Stimulated activated CD4-positive, alpha-beta T cell treated with anti-CD3 and anti-CD28 coated beads, Interleukin-1b, Interleukin-23, amount 100 ng/mL, for 48 hours (primary cell): ENCODE data around the gene KLRG1.
A peak's percentile ranks its signal among the peaks of the same experiment; 100 is the strongest.

Experiments used
- DNase-seq: peaks from one replicate; pipeline ENCODE4 v3.0.0-alpha.2; 2020

The KLRG1 gene

DNA sequence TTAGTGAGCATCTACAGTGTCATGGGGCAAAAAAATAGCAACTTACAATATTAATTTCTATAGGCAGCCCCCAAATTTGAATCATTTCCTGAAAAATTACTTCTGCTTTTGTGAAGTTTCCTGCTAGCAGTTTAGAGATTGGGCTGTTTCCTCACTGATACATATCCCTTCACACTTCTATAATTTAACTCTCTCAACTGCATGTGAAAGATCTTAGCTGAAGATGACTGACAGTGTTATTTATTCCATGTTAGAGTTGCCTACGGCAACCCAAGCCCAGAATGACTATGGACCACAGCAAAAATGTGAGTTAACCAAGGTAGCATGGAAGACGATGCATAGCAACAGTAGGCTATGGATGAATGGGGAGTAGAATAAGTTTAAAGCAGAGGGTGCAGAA lies at the start of gene KLRG1:
Gene KLRG1 (plus strand): TSS at position 134 of the 400 bp plus-strand sequence. CDS start 90 bp downstream, at position 224.
- no peak for DNase-seq

GRCh38 chr12:8941691-8942478 lies 47.5 kb upstream of the KLRG1 start:
- DNase-seq: no peak

GRCh38 chr12:8943565-8944186 lies 45.7 kb upstream of the KLRG1 start:
- DNase-seq: no peak

- no peak for DNase-seq
Measured at GRCh38 chr12:8946733-8947132, 42.6 kb upstream of the KLRG1 start.

GRCh38 chr12:8947737-8948136 lies 41.6 kb upstream of the KLRG1 start:
- no peak for DNase-seq

DNA sequence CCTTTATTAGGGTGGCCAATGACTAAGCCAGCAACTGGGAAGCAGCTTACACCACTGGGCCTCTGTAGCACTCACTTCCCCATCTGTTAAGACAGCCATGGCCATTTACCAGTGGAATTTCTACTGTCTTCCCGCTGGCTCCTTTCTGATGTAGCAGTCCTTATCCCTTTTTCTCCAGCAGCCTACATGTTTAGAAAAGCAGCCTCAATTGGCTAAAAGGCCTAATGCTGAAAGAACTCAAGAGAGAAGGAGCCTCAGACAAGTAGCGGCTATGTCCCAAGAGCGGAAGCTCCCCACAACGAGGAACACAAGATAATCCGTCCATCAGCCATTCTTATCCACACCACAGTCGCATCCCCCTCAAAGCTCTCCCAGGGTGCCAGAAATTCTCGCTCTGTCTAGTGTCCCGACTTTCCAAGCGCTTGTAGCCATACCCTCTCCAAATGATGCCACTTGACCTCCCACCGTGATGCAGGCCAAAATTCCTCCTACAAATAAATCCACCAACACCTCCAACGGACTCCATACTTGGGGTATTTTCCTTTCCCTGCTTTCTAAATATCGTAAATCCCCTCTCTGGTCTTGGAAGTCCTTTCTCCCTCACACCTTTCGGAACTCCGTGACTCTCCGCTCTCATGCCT lies 40.5 kb upstream of the KLRG1 start:
- DNase-seq: no peak

DNA sequence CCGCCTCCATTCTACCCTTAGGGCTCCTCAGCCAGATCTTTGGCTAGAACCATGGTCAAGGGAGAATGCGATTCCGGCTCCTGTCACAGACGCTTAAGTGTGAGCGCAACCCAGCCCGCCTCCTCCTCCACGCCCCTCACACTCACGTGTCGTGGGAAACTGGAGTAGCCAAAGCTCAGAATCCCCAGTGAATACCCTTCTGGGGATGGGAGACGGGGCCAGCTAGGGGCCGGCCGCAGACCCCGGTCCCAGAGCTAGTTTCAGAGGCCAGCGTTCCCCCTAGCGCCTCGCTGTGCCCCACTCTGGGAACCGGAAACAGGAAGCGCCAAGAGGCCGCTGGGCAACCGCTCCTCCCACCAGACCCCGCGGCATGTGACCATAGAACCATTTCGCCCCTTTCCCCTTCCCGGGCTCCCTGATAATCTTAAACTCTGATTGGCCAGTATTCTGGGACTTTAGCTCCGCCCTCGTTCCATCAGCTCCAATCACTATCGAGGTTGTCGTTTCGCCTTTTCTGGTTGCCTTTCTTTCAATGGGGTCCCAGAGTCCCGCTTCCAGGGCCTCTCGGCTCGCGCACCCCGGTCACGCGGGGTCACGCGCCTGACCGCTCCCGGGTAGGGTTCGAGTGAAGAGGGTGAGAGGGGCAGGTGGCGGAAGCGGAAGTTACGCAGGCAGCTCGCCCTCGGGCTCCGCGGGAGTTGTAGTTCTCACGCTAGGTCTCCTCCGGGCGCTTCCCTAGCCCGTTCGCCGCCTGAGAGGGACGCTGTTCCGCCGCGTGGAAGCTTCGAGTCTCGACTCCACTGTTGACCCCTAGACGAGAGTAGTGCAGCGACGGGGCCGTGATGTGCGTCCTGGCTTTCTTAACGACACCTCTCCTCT lies 39.8 kb upstream of the KLRG1 start, which contains the start of gene M6PR:
Gene M6PR (minus strand): TSS at position 304 of the 879 bp plus-strand sequence. CDS start 3,241 bp downstream, outside the sequence.
- DNase-seq: peak; percentile 94

- no peak for DNase-seq
Measured at GRCh38 chr12:8950221-8950527, 39.2 kb upstream of the KLRG1 start.

GRCh38 chr12:8950702-8951478 lies 38.5 kb upstream of the KLRG1 start:
- DNase-seq: no peak

- DNase-seq: no peak
Measured at GRCh38 chr12:8951744-8952143, 37.6 kb upstream of the KLRG1 start.

DNA sequence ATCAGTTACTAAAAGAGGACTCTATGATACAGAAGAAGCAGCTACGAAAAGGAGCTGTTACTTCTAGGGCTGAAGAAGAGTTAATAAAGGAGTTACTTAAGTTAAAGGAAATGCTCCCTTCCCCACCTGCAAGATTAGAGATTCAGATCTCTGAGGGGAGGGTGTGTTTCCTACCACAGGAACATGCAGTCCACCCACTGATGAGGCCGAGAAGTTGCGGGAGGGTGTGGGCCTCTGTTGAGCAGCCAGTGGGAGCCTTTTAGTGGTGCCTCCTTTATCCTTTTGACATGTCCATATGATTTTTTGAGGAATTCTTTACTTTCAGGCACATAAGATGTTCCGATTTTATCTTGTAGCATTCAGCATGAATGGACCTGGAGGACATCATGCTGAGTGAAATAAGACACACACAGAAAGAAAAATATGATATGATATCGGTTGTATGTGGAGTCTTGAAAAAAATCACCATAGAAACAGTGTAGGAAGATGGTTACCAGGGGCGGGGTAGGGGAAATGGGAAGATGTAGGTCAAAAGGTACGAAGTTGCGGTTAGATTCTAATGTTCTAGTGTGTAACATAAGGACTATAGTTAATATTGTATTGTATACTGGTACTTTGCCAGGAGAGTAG lies 35.5 kb upstream of the KLRG1 start:
- DNase-seq: no peak

- no peak for DNase-seq
Measured at GRCh38 chr12:8956073-8956472, 33.3 kb upstream of the KLRG1 start.

- no peak for DNase-seq
Measured at GRCh38 chr12:8956772-8957171, 32.6 kb upstream of the KLRG1 start.

GRCh38 chr12:8957561-8957960 lies 31.8 kb upstream of the KLRG1 start:
- DNase-seq: no peak

DNA sequence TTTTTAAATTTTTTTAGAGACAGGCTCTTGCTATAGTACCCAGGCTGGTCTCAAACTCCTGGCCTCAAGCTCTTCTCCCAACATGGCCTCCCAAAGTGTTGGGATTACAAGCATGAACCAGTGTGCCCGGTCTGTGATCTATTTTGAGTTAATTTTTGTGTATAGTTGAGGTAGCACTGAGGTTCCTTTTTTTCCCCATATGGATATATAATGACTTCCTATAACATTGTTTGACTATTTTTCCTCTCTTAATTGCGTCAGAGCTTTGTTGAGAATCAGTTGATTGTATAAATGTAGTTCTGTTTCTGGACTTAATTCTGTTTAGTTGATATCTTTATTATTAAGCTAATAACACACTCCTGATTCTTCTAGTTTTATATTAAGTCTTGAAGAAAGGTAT lies 31.3 kb upstream of the KLRG1 start:
- DNase-seq: no peak

DNA sequence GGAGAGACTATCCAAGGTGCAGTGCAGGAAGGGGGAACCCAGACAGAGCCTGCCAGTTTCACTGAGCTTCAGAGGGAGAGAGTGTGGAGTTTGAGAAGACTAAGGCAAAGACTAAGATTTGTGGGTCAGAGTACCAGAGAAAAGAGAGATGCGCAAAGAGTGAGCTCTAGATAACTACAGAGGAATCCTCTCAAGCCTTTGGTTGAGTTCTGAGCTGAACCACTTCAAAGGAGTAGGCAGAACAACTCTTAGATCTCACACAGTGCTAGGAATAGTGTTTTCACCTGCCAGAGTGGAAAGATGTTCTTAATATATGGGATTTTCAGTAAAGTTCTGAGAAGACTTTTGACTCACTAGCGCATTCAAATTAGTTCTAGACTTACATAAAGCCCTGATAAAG lies 29.2 kb upstream of the KLRG1 start:
- no peak for DNase-seq

DNA sequence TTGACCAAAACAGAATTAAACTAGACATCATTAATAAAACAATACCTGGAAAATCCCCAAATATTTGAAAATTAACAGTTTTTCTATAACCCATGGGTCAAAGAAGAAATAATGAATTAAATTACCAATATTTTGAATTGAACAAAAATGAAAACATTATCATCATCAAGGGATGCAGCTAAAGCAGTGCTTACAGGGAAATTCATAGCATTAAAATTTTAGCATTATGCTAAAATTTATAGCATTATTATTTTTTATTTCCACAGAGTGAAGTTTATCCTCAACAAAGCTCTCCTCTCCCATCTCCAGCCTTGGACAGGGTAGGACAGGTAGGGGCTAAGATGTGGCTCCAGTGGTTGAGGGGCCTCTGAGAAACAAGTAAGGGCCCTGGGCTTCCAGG lies 20.6 kb upstream of the KLRG1 start:
- no peak for DNase-seq

- DNase-seq: no peak
Measured at GRCh38 chr12:8969861-8970411, 19.4 kb upstream of the KLRG1 start.

DNA sequence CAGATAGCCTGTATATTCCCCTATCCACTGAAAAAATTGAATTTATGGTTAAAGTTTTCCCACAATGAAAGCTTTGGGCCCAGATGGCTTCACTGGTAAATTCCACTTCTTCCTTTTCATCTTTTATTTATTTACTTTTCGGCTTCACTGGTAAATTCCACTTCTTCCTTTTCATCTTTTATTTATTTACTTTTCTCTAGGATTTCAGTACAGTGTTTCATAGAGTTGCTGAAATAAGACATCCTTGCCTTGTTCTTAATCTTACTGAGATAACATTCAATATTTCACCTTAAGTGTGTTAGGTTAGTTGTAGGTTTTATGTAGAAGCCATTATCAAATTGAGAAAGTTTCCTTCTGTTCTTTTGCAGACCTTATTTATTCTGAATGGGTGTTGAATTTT lies 18.9 kb upstream of the KLRG1 start:
- no peak for DNase-seq

DNA sequence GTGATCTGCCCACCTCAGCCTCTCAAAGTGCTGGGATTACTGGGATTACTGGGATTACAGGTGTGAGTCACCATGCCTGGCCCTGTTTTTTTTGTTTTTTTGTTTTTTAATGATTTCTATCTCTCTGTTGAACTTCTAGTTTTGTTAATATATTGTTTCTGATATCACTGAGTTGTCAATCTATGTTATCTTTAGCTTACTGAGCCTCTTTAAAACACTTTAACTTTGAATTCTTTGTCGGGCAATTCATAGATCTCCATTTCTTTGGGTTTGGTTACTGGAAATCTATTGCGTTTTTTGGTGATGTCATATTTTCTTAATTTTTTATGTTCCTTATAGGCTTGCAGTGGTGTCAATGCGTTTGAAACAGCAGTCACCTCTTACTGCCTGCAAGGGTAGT lies 9.2 kb upstream of the KLRG1 start:
- no peak for DNase-seq

- no peak for DNase-seq
Measured at GRCh38 chr12:8985213-8985754, 4.1 kb upstream of the KLRG1 start.
